HG02840 (cell line): ENCODE measurements around the gene RASGRP4.
"Not testable (repeated sequence)": the region's sequence is repeated elsewhere in the genome, so short reads cannot be mapped to it uniquely, and the experiment has no call there.

Source experiments
- ATAC-seq: cut with Tn5 transposase; IDR thresholded peaks from one replicate; pipeline ENCODE4 v1.9.1; 2021; ENCODE audit warnings: mild to moderate bottlenecking, moderate library complexity, moderate number of reproducible peaks; ENCODE audit not compliant: unreplicated experiment, low FRiP score

Gene RASGRP4

GRCh38 chr19:38425810-38426466 lies at the start of gene RASGRP4:
Gene RASGRP4 (minus strand): TSS chr19:38426219. CDS start chr19:38426091, 128 bp downstream.
- no peak for ATAC-seq

- ATAC-seq = no peak
Observed at GRCh38 chr19:38475176-38475575, 49.2 kb upstream of the RASGRP4 start.

GRCh38 chr19:38473201-38473600 lies 47.2 kb upstream of the RASGRP4 start:
- no peak for ATAC-seq

GRCh38 chr19:38472725-38473124 lies 46.7 kb upstream of the RASGRP4 start:
- ATAC-seq = not testable (repeated sequence)

- ATAC-seq = no peak
Observed at GRCh38 chr19:38470788-38471480, 44.9 kb upstream of the RASGRP4 start.

- ATAC-seq = no peak
Observed at GRCh38 chr19:38469151-38469550, 43.1 kb upstream of the RASGRP4 start.

GRCh38 chr19:38467541-38468525 lies 41.8 kb upstream of the RASGRP4 start:
- ATAC-seq = no peak

GRCh38 chr19:38466050-38466449 lies 40.0 kb upstream of the RASGRP4 start:
- ATAC-seq = no peak

GRCh38 chr19:38464421-38465082 lies 38.5 kb upstream of the RASGRP4 start:
- no peak for ATAC-seq

GRCh38 chr19:38463365-38463764 lies 37.3 kb upstream of the RASGRP4 start:
- ATAC-seq = no peak

- no peak for ATAC-seq
Observed at GRCh38 chr19:38458991-38459390, 33.0 kb upstream of the RASGRP4 start.

- ATAC-seq = no peak
Observed at GRCh38 chr19:38457690-38458405, 31.8 kb upstream of the RASGRP4 start.

- ATAC-seq = no peak
Observed at GRCh38 chr19:38457202-38457601, 31.2 kb upstream of the RASGRP4 start.

GRCh38 chr19:38455031-38455430 lies 29.0 kb upstream of the RASGRP4 start:
- ATAC-seq = no peak

- no peak for ATAC-seq
Observed at GRCh38 chr19:38453596-38453995, 27.6 kb upstream of the RASGRP4 start.

GRCh38 chr19:38452430-38453366 lies 26.7 kb upstream of the RASGRP4 start:
- ATAC-seq = no peak

- no peak for ATAC-seq
Observed at GRCh38 chr19:38451629-38452028, 25.6 kb upstream of the RASGRP4 start.

GRCh38 chr19:38451036-38451435 lies 25.0 kb upstream of the RASGRP4 start:
- ATAC-seq = no peak

- no peak for ATAC-seq
Observed at GRCh38 chr19:38449518-38449917, 23.5 kb upstream of the RASGRP4 start.
